ENCODE results near the gene PTGDR2. TPM values are rescaled to one million over a fixed set of nuclear protein-coding genes. Genes with fewer than 3 reads are reported as not detected.
A peak's percentile ranks its signal among the peaks of the same experiment; 100 is the strongest.
"Not testable (repeated sequence)": the region's sequence is repeated elsewhere in the genome, so short reads cannot be mapped to it uniquely, and the experiment has no call there.

Gene PTGDR2
- polyA plus RNA-seq, 4 donors: 0.18 to 0.39 (median 0.20) TPM

DNA sequence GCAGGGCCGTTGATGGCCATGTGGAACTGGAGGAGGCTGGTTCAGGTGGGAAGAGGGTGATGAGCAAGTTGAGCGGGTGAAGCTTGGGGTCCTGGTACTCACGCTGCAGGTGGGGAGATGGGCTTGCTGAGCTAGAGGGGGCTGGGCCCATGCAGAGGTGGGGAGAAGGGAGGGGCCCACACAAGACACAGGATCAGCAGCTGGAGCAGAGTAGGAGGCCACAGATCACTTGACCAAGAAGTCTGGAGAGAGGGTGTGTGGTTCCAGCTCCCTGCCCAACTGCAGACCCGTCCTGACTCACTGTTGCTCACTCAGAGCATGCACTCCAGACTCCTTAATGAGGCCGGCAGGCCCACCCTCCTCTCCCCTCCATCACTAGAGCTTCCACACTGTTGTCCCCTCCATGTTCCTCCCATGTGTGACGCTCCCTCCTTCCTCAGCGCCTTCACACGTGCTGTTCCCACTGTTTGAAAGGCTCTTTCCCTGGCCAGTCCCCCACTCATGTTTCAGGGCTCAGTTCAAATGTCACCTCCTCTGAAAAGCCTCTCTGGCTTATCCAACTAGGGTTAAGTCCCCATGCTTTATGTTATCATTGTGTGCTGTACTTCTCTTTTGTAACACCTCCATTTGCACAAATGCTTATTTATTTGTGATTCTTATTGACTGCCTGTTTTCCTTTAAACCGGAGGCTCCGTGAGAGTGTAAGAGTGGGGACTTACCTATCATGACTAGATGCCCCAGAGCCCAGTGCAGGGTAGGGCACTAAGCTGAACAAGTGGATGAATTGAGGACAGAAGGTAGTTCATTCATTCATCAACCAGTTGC, 11.5 kb downstream of the PTGDR2 start:
- no peak for DNase-seq (ENCODE audit: low read depth in 4 of 4, low spot score in 2 of 4)

DNA sequence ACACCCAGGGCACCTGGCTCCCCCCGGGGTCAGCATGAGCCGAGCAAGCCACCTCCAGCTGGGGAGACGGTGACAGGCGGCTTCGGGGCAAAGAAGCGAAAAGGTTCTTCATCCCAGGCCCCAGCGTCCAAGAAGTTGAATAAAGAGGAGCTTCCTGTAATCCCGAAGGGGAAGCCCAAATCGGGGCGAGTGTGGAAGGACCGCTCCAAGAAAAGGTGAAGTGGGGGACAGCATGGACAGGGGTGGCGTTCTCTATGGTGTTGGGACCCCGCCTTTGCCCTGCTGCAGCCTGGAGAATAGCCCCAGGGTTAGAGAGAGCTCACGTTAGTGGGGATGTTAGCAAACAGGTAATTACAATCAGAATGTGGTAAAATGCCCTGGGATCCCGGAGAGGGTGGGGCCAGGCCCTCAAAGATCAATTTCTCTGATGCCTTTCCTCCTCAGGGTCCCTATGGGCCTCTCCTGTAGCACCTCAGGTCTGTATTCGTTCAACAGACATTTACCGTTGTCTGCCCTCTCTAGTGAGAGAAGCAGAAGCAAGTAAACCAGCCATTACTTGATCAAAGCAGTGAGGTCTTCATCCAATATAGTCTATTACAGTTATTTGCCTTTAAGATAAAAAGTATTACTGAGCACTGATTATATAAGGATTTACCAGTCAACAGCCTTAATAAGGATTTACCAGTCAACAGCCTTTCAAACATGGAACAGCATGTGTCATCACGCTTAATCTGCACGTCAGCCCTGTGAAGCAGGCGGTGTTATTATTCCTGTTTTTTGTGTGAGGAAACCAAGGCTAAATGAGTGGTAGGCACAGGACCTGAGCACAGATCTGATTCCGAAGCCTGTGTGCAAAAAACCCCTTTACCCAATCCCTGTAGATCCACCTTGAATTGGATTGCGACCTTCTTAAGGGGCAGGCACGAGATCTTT, 12.8 kb downstream of the PTGDR2 start:
- DNase-seq (ENCODE audit: low read depth in 4 of 4, low spot score in 2 of 4): no peak

- DNase-seq (ENCODE audit: low read depth in 4 of 4, low spot score in 2 of 4): peak; percentile 81 to 94 (median 92)
These were observed 13.7 kb downstream of the PTGDR2 start, which contains the start of gene CCDC86 for GRCh38 chr11:60841797-60842667. Gene CCDC86, plus strand, starts transcription at chr11:60842113. Its CDS starts 12 bp downstream, at chr11:60842125.

DNA sequence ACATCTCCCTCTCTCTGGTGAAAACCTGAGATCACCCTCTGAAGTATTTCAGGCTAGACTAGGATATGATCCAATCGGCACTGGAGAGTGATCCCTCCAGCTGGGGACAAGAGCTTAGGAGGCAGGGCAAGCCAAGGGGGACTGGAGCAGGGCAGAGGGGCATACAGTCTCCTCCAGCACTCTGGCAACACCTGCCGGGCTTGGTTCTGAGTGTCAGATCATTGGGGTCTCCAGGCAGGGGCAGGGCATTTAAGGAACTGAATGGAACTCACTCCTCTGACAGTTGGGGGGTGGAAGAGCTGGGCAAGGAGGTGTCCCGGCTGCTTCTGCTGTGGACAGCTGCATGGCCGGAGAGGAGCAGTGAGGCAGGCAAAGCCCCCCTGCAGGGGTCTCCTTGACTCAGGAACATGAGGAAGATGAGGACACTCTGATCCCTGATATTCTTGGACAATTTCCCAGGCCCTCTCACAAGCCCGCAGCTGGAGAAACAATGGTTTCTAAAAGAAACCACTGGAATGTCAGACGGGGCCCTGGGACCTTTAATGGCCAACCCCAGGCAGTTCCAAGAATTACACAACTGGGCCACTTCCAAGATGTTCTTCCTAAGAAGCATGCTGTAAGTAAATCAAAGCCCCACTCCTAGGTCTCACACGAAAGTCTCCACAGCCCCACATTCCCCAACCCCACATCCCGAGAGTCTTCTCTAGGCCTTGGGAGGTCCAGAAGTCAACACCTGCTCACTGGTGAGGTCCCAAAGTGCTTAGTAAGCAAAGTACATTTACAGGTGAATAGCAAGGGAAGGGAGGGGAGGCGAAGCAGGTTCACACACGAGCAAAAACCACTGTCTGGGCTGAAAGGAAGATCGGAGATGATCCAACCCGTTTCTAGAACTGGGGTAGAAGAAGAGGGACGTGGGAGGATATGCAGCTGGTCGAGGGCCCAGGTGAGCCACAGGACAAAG, 15.0 kb downstream of the PTGDR2 start:
- peak in 1 of 4 donors; percentile 68 for DNase-seq (ENCODE audit: low read depth in 4 of 4, low spot score in 2 of 4)

DNA sequence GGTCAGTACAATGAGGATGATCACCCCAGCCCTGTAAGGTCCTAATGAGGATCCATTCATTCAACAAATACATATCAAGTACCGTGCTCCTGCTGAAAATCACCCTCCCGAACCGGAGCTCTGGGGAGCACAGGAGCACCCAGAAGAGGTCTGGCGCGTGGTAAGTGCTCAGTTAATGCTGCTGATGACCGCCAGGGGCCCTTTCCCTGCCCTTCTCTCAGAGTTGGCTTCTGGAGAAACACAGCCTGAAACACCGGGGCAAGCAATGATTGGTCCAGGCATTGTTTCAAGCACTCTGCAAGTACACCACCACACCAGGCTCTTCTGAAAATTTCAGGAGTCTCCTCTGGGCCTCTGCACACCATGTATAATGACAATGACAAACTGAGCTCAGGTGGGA, 17.6 kb downstream of the PTGDR2 start:
- no peak for DNase-seq (ENCODE audit: low read depth in 4 of 4, low spot score in 2 of 4)

GRCh38 chr11:60836866-60837515, 18.8 kb downstream of the PTGDR2 start:
- DNase-seq (ENCODE audit: low read depth in 4 of 4, low spot score in 2 of 4): no peak

GRCh38 chr11:60835534-60835846, 20.3 kb downstream of the PTGDR2 start:
- no peak for DNase-seq (ENCODE audit: low read depth in 4 of 4, low spot score in 2 of 4)

- DNase-seq (ENCODE audit: low read depth in 4 of 4, low spot score in 2 of 4): no peak
These were observed 20.8 kb downstream of the PTGDR2 start for GRCh38 chr11:60834742-60835533.

DNA sequence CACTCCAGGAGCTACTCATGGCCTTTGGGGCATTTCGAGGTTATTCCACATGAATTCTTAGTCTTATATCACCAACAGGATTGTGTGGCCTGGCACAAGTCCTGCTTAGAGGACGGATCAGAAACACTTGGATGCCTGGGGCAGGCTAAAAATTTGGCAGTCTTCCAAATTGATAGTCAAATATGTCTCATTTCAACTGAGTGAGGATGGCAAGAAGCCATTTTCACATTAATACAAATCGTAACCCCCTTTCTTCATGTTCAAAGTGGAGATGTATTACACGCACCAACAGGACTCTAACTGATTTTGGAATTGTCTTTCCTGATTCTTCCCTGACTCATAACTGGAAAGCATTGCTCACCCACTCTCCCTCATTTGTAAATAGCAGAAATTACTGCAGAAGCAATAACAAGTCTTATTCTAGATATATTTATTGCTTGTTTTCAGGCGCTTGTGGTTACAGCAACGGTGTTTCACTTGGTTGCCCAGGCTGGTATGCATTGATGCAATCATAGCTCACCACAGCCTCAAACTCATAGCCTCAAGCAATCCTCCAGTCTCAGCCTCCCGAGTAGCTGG, 24.2 kb downstream of the PTGDR2 start:
- DNase-seq (ENCODE audit: low read depth in 4 of 4, low spot score in 2 of 4): no peak

- DNase-seq (ENCODE audit: low read depth in 4 of 4, low spot score in 2 of 4): peak in 2 of 4 donors; percentile 51 to 59
These were observed 24.6 kb downstream of the PTGDR2 start for GRCh38 chr11:60831143-60831500.

GRCh38 chr11:60830478-60831142, 25.1 kb downstream of the PTGDR2 start:
- no peak for DNase-seq (ENCODE audit: low read depth in 4 of 4, low spot score in 2 of 4)

DNA sequence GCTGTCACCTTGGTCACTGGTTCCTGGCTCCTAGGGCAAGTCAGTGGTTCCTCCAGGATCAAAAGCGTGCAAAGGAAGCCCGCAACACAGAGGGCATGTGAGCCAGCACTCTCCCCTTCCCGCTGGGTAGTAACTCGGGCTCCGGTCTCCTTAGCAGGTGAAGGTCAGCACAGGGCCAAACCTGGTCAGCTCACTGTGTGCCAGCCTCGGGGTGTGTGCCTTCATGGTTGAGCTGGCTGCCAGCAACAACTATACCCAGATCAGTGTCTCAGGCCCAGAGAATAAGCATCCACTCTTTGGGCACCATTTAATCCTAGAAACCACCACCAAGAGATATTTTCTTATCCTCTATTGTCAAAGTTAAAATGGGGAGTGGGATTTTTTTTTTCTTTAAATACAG, 30.0 kb downstream of the PTGDR2 start:
- no peak for DNase-seq (ENCODE audit: low read depth in 4 of 4, low spot score in 2 of 4)

DNA sequence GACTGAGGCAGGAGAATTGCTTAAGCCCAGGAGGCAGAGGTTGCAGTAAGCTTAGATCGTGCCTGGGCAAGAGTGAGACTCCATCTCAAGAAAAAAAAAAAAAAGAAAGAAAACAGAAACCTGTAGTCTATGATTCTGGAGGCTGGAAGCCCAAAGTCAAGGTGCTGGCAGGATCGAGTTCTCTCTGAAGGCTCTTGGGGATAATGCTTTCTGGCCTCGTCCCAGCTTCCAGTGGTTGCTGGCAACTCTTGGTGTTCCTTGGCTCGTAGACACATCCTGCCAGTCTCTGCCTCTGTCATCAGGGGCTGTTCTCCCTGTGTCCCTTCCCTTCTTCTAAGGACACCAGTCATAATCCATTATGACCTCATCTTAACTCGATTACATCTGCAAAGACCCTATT, 30.6 kb downstream of the PTGDR2 start:
- DNase-seq (ENCODE audit: low read depth in 4 of 4, low spot score in 2 of 4): no peak

DNA sequence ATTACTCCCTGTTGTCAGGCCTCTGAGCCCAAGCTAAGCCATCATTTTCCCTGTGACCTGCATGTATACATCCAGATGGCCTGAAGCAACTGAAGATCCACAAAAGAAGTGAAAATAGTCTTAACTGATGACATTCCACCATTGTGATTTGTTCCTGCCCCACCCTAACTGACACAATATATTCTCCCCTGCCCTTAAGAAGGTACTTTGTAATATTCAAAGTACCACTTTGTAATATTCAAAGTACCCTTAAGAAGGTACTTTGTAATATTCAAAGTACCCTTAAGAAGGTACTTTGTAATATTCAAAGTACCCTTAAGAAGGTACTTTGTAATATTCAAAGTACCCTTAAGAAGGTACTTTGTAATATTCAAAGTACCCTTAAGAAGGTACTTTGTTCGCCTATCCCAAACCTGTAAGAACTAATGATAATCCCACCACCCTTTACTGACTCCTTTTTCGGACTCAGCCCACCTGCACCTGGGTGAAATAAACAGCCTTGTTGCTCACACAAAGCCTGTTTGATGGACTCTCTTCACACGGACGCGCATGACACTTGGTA, 31.9 kb downstream of the PTGDR2 start:
- not testable (repeated sequence) for DNase-seq (ENCODE audit: low read depth in 4 of 4, low spot score in 2 of 4)

GRCh38 chr11:60821827-60822599, 33.7 kb downstream of the PTGDR2 start:
- DNase-seq (ENCODE audit: low read depth in 4 of 4, low spot score in 2 of 4): no peak

GRCh38 chr11:60818057-60818456, 37.7 kb downstream of the PTGDR2 start:
- no peak for DNase-seq (ENCODE audit: low read depth in 4 of 4, low spot score in 2 of 4)

All from left renal cortex interstitium (tissue), 4 donors.